HL-60 (cell line): ENCODE results near the gene UBXN11.
A peak's percentile ranks its signal among the peaks of the same experiment; 100 is the strongest.

Experiments
- DNase-seq, 2 experiments: peaks; one replicate each; pipeline ENCODE4 v3.0.0-alpha.2; 2010 to 2020; ENCODE audit warnings: low read depth in 1 of 2, low spot score in 1 of 2
- H3K27ac ChIP-seq: fragments of 250-450 bp; sonication (Bioruptor Pico); replicated peaks from 2 replicates; pipeline ENCODE4 v1.5.1; 2020; ENCODE audit warnings: mild to moderate bottlenecking, moderate library complexity
- H3K27me3 ChIP-seq: fragments of 250-450 bp; sonication (Bioruptor Pico); 2 replicates; pipeline ENCODE4 v1.5.1; 2021; ENCODE audit warnings: mild to moderate bottlenecking, moderate library complexity; ENCODE audit not compliant: insufficient read depth, poor library complexity, severe bottlenecking
- H3K4me3 ChIP-seq: replicated peaks from 2 replicates; pipeline ENCODE4 v1.5.1; 2011; ENCODE audit warnings: mild to moderate bottlenecking, control low read depth, low read length; ENCODE audit not compliant: insufficient read depth
- GABPA ChIP-seq: IDR thresholded peaks from 2 replicates; pipeline ENCODE4 v1.6.1; 2012; ENCODE audit warnings: low read depth
- POLR2AphosphoS5 ChIP-seq: IDR thresholded peaks from 2 replicates; pipeline ENCODE4 v1.6.1; 2012; ENCODE audit warnings: low read depth
- REST ChIP-seq: IDR thresholded peaks from 2 replicates; pipeline ENCODE4 v1.6.1; 2012; ENCODE audit warnings: low read depth; ENCODE audit not compliant: insufficient replicate concordance
- SPI1 ChIP-seq: IDR thresholded peaks from 2 replicates; pipeline ENCODE4 v1.6.1; 2012; ENCODE audit warnings: low read depth, mild to moderate bottlenecking, borderline replicate concordance
- TF ChIP-seq, protein P1 (sequence below): IDR thresholded peaks from one replicate; pipeline ENCODE4 v1.5.1; 2011; ENCODE audit warnings: low read length, control low read depth, inconsistent platforms; ENCODE audit not compliant: insufficient read depth

Gene UBXN11

DNA sequence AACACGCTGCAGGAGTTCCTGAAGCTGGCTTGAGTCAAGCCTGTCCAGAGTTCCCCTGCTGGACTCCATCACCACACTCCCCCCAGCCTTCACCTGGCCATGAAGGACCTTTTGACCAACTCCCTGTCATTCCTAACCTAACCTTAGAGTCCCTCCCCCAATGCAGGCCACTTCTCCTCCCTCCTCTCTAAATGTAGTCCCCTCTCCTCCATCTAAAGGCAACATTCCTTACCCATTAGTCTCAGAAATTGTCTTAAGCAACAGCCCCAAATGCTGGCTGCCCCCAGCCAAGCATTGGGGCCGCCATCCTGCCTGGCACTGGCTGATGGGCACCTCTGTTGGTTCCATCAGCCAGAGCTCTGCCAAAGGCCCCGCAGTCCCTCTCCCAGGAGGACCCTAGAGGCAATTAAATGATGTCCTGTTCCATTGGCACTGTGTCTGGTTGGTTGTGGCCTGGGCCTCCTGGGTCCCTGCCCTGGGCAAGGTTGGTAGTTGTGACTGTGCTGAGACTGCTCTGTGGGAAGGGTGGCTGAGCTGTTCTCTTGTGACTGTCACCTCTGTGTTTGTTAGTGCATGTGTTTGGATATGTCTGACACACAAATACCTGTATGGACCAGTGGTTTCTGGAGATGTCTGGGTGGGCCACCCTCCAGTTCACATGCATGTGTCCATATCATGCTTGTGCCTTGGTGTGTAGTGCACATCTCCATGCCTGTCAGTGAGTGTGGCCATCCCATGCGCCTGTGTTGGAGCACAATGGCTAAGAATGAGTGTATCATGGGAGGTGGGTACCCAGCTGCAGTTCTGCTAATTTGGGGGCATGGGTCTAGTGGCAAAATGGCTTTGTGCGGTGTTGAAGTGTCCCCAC is 25.1 kb downstream of the UBXN11 start:
- no peaks in the 10 kb centered on the region for H3K27me3 ChIP-seq
- H3K4me3 ChIP-seq = peak overlapping the region; percentile 75
- TF ChIP-seq POLR2AphosphoS5 = peak; percentile 48; the same call in 1 of the 2 replicates
- TF ChIP-seq GABPA = no peak
- no peak overlapping the region; the same call in 1 of the 2 replicates for H3K27ac ChIP-seq
- DNase-seq = no peak

DNA sequence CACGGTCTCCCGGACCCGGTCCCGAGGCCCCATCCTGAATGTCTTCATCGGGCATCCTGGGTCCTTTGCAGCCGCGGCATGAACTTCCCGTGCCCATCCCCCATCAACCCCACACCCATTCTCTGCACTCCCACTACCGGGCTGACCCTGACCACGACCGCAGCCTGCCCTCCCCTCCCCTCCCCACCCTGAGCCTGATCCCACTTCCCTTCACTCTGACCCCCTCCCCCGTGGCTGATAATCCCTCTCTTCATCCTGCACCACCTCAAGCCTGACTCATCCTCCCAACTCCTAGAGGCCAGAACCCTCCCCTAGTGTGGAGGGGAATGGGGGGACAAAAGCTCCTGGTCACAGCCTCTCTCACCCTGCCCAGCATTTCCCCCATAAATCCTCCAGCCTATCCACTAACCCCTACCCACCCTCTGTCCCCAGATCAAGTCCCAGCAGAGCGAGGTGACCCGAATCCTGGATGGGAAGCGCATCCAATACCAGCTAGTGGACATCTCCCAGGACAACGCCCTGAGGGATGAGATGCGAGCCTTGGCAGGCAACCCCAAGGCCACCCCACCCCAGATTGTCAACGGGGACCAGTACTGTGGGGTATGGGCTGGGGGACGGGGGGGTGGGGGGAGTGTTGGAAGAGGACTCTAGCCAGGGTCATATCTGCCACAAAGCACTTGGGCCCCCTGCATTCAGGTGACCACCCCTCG is 25.9 kb downstream of the UBXN11 start:
- TF ChIP-seq REST (no peak), GABPA (no peak), POLR2AphosphoS5 (0 out of 2 replicates have a peak, but pooled peaks have one; percentile 10), SPI1 (peak; percentile 43; the same call in 1 of the 2 replicates)
- TF ChIP-seq, protein P1, sequence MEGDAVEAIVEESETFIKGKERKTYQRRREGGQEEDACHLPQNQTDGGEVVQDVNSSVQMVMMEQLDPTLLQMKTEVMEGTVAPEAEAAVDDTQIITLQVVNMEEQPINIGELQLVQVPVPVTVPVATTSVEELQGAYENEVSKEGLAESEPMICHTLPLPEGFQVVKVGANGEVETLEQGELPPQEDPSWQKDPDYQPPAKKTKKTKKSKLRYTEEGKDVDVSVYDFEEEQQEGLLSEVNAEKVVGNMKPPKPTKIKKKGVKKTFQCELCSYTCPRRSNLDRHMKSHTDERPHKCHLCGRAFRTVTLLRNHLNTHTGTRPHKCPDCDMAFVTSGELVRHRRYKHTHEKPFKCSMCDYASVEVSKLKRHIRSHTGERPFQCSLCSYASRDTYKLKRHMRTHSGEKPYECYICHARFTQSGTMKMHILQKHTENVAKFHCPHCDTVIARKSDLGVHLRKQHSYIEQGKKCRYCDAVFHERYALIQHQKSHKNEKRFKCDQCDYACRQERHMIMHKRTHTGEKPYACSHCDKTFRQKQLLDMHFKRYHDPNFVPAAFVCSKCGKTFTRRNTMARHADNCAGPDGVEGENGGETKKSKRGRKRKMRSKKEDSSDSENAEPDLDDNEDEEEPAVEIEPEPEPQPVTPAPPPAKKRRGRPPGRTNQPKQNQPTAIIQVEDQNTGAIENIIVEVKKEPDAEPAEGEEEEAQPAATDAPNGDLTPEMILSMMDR = no peak
- H3K27me3 ChIP-seq = no peaks in the 10 kb centered on the region
- peak overlapping the region; percentile 75 for H3K4me3 ChIP-seq
- DNase-seq = peak; percentile 62 to 83
- H3K27ac ChIP-seq = peak overlapping the region; percentile 88

- Histone ChIP-seq H3K27ac (peak within 1 kb of the TSS; percentile 88), H3K4me3 (peak within 1 kb of the TSS; percentile 75), H3K27me3 (no peaks in the 10 kb centered on the region)
- TF ChIP-seq GABPA (no peak), POLR2AphosphoS5 (peak; percentile 91), SPI1 (peak; percentile 6; the same call in 1 of the 2 replicates), REST (no peak)
- TF ChIP-seq, protein P1 = no peak
- DNase-seq = peak; percentile 86 to 90
Observed at GRCh38 chr1:26279456-26280332, 26.7 kb downstream of the UBXN11 start, which contains the start of gene SH3BGRL3. Gene SH3BGRL3 (plus strand): TSS chr1:26280086. CDS start chr1:26280156, 70 bp downstream.
